HCT116 (cell line): ENCODE data around the gene FNBP1.

Experiments
- CTCF ChIP-seq, 3 experiments: fragments of 200-600 bp in 1 of 3; sonication (generic) in 1 of 3; IDR thresholded peaks in 2 of 3; conservative IDR thresholded peaks in 1 of 3; 2 replicates each; pipeline ENCODE4 v1.5.1; 2012 to 2017; ENCODE audit warnings: low read depth in 2 of 3, low read length in 2 of 3, antibody characterized with exemption in 1 of 3, borderline replicate concordance in 1 of 3, control low read depth in 1 of 3, mild to moderate bottlenecking in 1 of 3, mixed read lengths in 1 of 3, mixed run types in 1 of 3, moderate library complexity in 1 of 3; ENCODE audit not compliant: insufficient read depth in 1 of 3
- EZH2 ChIP-seq: fragments of 200-600 bp; sonication (generic); IDR thresholded peaks from 2 replicates; pipeline ENCODE4 v1.6.1; 2017; ENCODE audit warnings: antibody characterized with exemption, mixed run types
- SRF ChIP-seq: IDR thresholded peaks from 2 replicates; pipeline ENCODE4 v1.6.1; 2012; ENCODE audit warnings: low read depth
- TCF7L2 ChIP-seq: IDR thresholded peaks from 2 replicates; pipeline ENCODE4 v1.7.0; 2011; ENCODE audit warnings: borderline replicate concordance, inconsistent platforms; ENCODE audit not compliant: insufficient read depth, insufficient read length; ENCODE audit errors: extremely low read depth

GRCh38 chr9:130062750-130063149, 19.8 kb upstream of the FNBP1 start:
- no peak for TF ChIP-seq CTCF (IDR thresholded peaks at IDR 0.05 in 2 of 3, conservative IDR thresholded peaks at IDR 0.05 in 1 of 3; ENCODE audit: borderline replicate concordance in 1 of 3, insufficient read depth in 1 of 3, low read depth in 2 of 3, low read length in 2 of 3)
- no peak for TF ChIP-seq EZH2
- no peak for TF ChIP-seq SRF
- TF ChIP-seq TCF7L2: no peak
